ENCODE results near the gene CDKN2AIPNL. TPM values are rescaled to one million over a fixed set of nuclear protein-coding genes. Genes with fewer than 3 reads are reported as not detected.

CDKN2AIPNL gene
- total and polyA plus RNA-seq, 2 of the 13 experiments (the other 11 are each of a cell fraction or from before 2014, with no cell fraction given): 17.4 to 46.5 TPM

- TF ChIP-seq TFDP2 (CRISPR knock-in tag; IDR thresholded peaks at IDR 0.05): peak; percentile 89
- 0 out of 2 replicates have a peak, but pooled peaks have one; percentile 6 for TF ChIP-seq ZNF414 (CRISPR knock-in tag; IDR thresholded peaks at IDR 0.05)
- TF ChIP-seq SRY (CRISPR knock-in tag; IDR thresholded peaks at IDR 0.05): peak; percentile 86
- 0 out of 2 replicates have a peak, but pooled peaks have one; percentile 26 for TF ChIP-seq ZNF503 (CRISPR knock-in tag; IDR thresholded peaks at IDR 0.05)
- TF ChIP-seq ZFP90 (CRISPR knock-in tag; IDR thresholded peaks at IDR 0.05; ENCODE audit: borderline replicate concordance): peak; percentile 89
- peak; percentile 69 for TF ChIP-seq HDAC2 (CRISPR knock-in tag; IDR thresholded peaks at IDR 0.05)
- 0 out of 2 replicates have a peak, but pooled peaks have one; percentile 78 for TF ChIP-seq ZIK1 (CRISPR knock-in tag; IDR thresholded peaks at IDR 0.05; ENCODE audit: borderline replicate concordance, low read depth)
- TF ChIP-seq NONO (IDR thresholded peaks at IDR 0.05): 0 out of 2 replicates have a peak, but pooled peaks have one; percentile 51
- 0 out of 2 replicates have a peak, but pooled peaks have one; percentile 65 for TF ChIP-seq NONO (CRISPR knock-in tag; conservative IDR thresholded peaks at IDR 0.05)
- peak; percentile 75 for TF ChIP-seq HOMEZ (CRISPR knock-in tag; IDR thresholded peaks at IDR 0.05; ENCODE audit: low read depth)
- TF ChIP-seq IRF2 (CRISPR knock-in tag; IDR thresholded peaks at IDR 0.05): peak; percentile 82
- peak; percentile 91 for TF ChIP-seq XRCC5 (optimal IDR thresholded peaks at IDR 0.05; ENCODE audit: low read length)
- TF ChIP-seq DR1 (CRISPR knock-in tag; IDR thresholded peaks at IDR 0.05): no peak
- 0 out of 2 replicates have a peak, but pooled peaks have one; percentile 26 for TF ChIP-seq NR2F2 (IDR thresholded peaks at IDR 0.05; ENCODE audit: borderline replicate concordance, low read depth)
- TF ChIP-seq CAMTA2 (CRISPR knock-in tag; IDR thresholded peaks at IDR 0.05; ENCODE audit: borderline replicate concordance): peak; percentile 10; the same call in 1 of the 2 replicates
- no peak for TF ChIP-seq ZKSCAN5 (CRISPR knock-in tag; IDR thresholded peaks at IDR 0.05)
- TF ChIP-seq ZNF350 (CRISPR knock-in tag; IDR thresholded peaks at IDR 0.05; ENCODE audit: borderline replicate concordance, low read depth): peak; percentile 86
- TF ChIP-seq FOXA1 (IDR thresholded peaks at IDR 0.05): no peak
- TF ChIP-seq FOXA1 (CRISPR knock-in tag; IDR thresholded peaks at IDR 0.05): peak; percentile 91
- TF ChIP-seq POGZ (CRISPR knock-in tag; IDR thresholded peaks at IDR 0.05): peak; percentile 82
Observed at GRCh38 chr5:134370871-134371833, 40.5 kb downstream of the CDKN2AIPNL start, which contains the start of gene UBE2B (continued).

Data from HepG2 (cell line).